HT1080 (cell line): ENCODE results near the gene HDGFL2. TPM values are rescaled to one million over a fixed set of nuclear protein-coding genes. Genes with fewer than 3 reads are reported as not detected.

ENCODE experiments used
- DNase-seq: peaks from one replicate; pipeline ENCODE4 v3.0.0-alpha.2; 2015; ENCODE audit warnings: low read depth
- total RNA-seq: library from RNA; depleted of rRNA; stranded (reverse); fragments of >200 nt; shearing (Covaris generic); gene quantifications from 2 replicates; pipeline ENCODE4 v1.2.3, GENCODE V29; 2014

Gene HDGFL2
- total RNA-seq, 1 experiment from 2014 or later, result 26.4 TPM

GRCh38 chr19:4444765-4445741 is 27.0 kb upstream of the HDGFL2 start:
- DNase-seq, result no peak

- no peak for DNase-seq
Observed at GRCh38 chr19:4445963-4446703, 26.0 kb upstream of the HDGFL2 start.

GRCh38 chr19:4446704-4447200 is 25.3 kb upstream of the HDGFL2 start:
- DNase-seq, result no peak

GRCh38 chr19:4447327-4448146 is 24.6 kb upstream of the HDGFL2 start:
- DNase-seq, result no peak

GRCh38 chr19:4448147-4448985 is 23.7 kb upstream of the HDGFL2 start:
- DNase-seq, result no peak

GRCh38 chr19:4449022-4449638 is 23.0 kb upstream of the HDGFL2 start:
- DNase-seq, result no peak

GRCh38 chr19:4449639-4450028 is 22.5 kb upstream of the HDGFL2 start:
- DNase-seq, result no peak

- no peak for DNase-seq
Observed at GRCh38 chr19:4452230-4452990, 19.7 kb upstream of the HDGFL2 start.

GRCh38 chr19:4453232-4454179 is 18.6 kb upstream of the HDGFL2 start:
- DNase-seq, result no peak

GRCh38 chr19:4454747-4455718 is 17.1 kb upstream of the HDGFL2 start:
- DNase-seq, result no peak

GRCh38 chr19:4455719-4456475 is 16.2 kb upstream of the HDGFL2 start:
- DNase-seq, result peak; percentile 15

- peak; percentile 35 for DNase-seq
Observed at GRCh38 chr19:4456476-4456842, 15.6 kb upstream of the HDGFL2 start.

- no peak for DNase-seq
Observed at GRCh38 chr19:4456843-4457653, 15.0 kb upstream of the HDGFL2 start.

- DNase-seq, result peak; percentile 85
Observed at GRCh38 chr19:4457654-4458395, 14.3 kb upstream of the HDGFL2 start, which contains the start of gene UBXN6. Gene UBXN6 (minus strand): TSS chr19:4457794. CDS start chr19:4457697, 97 bp downstream.
